Measurements from ENCODE around the gene NEURL1B. TPM values are rescaled to one million over a fixed set of nuclear protein-coding genes. Genes with fewer than 3 reads are reported as not detected.

The NEURL1B gene, protein sequence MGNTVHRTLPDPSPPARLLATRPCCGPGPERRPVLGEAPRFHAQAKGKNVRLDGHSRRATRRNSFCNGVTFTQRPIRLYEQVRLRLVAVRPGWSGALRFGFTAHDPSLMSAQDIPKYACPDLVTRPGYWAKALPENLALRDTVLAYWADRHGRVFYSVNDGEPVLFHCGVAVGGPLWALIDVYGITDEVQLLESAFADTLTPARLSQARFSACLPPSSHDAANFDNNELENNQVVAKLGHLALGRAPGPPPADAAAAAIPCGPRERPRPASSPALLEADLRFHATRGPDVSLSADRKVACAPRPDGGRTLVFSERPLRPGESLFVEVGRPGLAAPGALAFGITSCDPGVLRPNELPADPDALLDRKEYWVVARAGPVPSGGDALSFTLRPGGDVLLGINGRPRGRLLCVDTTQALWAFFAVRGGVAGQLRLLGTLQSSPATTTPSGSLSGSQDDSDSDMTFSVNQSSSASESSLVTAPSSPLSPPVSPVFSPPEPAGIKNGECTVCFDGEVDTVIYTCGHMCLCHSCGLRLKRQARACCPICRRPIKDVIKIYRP
- polyA plus RNA-seq (ENCODE audit: low read depth in 6 of 6) = not detected

DNA sequence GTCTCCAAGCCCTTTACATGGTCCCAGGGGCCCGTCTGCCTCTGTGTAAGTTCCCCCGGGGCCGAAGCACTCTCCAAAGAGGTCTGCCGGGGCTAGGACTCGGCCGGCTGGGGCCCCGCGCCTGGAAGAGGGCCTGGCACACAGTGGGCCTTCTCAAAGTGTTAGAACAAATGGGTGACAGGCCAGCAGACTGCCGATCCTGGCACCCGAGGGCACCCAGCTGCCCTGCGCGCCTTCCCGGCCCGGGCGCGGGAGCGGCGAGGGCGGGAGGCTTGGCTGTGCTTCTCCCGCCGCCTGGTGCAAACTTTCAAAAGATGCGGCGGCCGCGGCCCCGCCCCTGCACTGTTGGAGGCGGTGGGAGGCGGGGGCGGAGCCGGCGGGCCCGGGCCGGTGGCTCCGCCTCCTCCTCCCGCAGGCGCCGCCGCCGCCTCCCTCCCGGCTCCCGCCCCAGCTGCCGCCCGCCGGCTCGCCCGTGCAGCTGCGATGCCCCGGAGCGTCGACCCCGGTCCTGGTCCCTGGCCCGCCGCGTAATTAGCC, at the start of gene NEURL1B:
TSS of gene NEURL1B (plus strand) at position 442 of the 537 bp plus-strand sequence. CDS start 144 bp downstream, outside the sequence.
- DNase-seq = peak; percentile 8
- Mint-ChIP-seq H3K36me3 (no peaks in the 10 kb centered on the region), H3K27me3 (peaks cover 30 to 55% (median 52%) of the 10 kb centered on the region in 3 donors), H3K27ac (no peak within 1 kb of the TSS), H3K4me1 (peaks cover 6 to 10% (median 7%) of the 10 kb centered on the region in 3 donors), H3K9me3 (peaks cover 0 to 4% (median 0%) of the 10 kb centered on the region in 7 donors), H3K4me3 (peak within 1 kb of the TSS; percentile 13 to 85 (median 63))
- peak; percentile 55 to 70 for ATAC-seq (ENCODE audit: low read depth in 2 of 2)

DNA sequence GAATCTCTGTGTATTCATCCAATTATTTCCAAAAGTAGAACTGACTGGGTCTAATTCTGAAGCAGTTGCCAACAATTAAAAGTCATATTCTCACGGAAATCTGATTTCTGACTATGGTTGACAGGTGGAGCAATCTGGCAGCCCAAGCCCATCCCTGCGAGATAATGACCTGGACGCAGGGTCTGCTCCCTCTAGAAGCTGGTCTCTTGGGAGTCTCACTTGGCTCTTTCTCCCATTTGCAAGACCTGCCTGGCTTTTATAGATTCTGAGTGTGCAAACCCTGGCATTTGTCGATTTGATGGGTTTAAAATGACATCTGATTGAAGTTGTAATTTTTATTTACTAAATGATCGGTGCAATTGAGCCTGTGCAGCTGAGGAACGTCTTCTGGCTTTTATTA, 49.4 kb upstream of the NEURL1B start:
- peaks cover 0 to 1% (median under 1%) of the 10 kb centered on the region in 3 donors for H3K4me1 Mint-ChIP-seq
- peaks cover 6 to 23% (median 21%) of the 10 kb centered on the region in 3 donors for H3K27me3 Mint-ChIP-seq
- H3K9me3 Mint-ChIP-seq = peaks cover 0 to 1% (median 0%) of the 10 kb centered on the region in 7 donors
- H3K4me3 Mint-ChIP-seq = no peak overlapping the region
- H3K36me3 Mint-ChIP-seq = no peaks in the 10 kb centered on the region
- DNase-seq (no peak), ATAC-seq (ENCODE audit: low read depth in 2 of 2) (no peak)
- no peak overlapping the region for H3K27ac Mint-ChIP-seq

GRCh38 chr5:172592881-172593280, 48.2 kb upstream of the NEURL1B start:
- Mint-ChIP-seq H3K9me3 (peaks cover 0 to 7% (median 0%) of the 10 kb centered on the region in 7 donors), H3K4me3 (peak overlapping the region in 1 of 8 donors; percentile 18), H3K36me3 (no peaks in the 10 kb centered on the region), H3K4me1 (peaks cover 0 to 5% (median 3%) of the 10 kb centered on the region in 3 donors), H3K27me3 (peaks cover 6 to 18% (median 14%) of the 10 kb centered on the region in 3 donors), H3K27ac (no peak overlapping the region)
- DNase-seq (no peak), ATAC-seq (ENCODE audit: low read depth in 2 of 2) (no peak)

DNA sequence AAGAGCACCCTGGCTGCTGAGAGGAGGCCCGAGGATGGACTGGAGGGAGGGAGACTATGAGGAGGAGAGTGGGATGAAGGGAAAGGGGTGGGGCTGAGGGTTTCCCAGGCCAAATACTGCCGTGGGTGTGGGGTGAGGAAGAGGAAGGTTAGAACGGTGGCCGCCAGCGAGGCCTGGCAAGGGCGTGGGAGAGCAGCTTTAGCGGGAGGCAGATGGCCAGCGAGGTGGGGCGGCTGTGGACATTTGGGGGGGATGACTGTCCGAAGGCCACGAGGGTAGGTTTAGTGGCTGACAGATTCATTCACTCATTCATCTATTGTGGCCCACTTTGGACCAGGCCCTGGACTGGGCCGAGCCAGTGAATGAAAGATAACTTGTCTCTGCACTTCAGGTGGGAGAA, 47.8 kb upstream of the NEURL1B start:
- ATAC-seq (ENCODE audit: low read depth in 2 of 2) (no peak), DNase-seq (no peak)
- peak overlapping the region in 1 of 6 donors; percentile 60 for H3K27ac Mint-ChIP-seq
- peaks cover 0 to 5% (median 3%) of the 10 kb centered on the region in 3 donors for H3K4me1 Mint-ChIP-seq
- H3K4me3 Mint-ChIP-seq = no peak overlapping the region
- no peaks in the 10 kb centered on the region for H3K36me3 Mint-ChIP-seq
- H3K9me3 Mint-ChIP-seq = peaks cover 0 to 7% (median 0%) of the 10 kb centered on the region in 7 donors
- peaks cover 5 to 18% (median 14%) of the 10 kb centered on the region in 3 donors for H3K27me3 Mint-ChIP-seq

GRCh38 chr5:172593721-172594235, 47.3 kb upstream of the NEURL1B start:
- Mint-ChIP-seq H3K4me1 (peaks cover 0 to 5% (median 3%) of the 10 kb centered on the region in 3 donors), H3K27ac (peak overlapping the region in 1 of 6 donors; percentile 60), H3K36me3 (no peaks in the 10 kb centered on the region), H3K9me3 (peaks cover 0 to 7% (median 0%) of the 10 kb centered on the region in 7 donors), H3K4me3 (peak overlapping the region in 1 of 8 donors; percentile 54), H3K27me3 (peaks cover 5 to 18% (median 14%) of the 10 kb centered on the region in 3 donors)
- ATAC-seq (ENCODE audit: low read depth in 2 of 2) = no peak
- DNase-seq = no peak

- DNase-seq (no peak), ATAC-seq (ENCODE audit: low read depth in 2 of 2) (no peak)
- no peak overlapping the region for H3K27ac Mint-ChIP-seq
- peaks cover 0 to 5% (median 3%) of the 10 kb centered on the region in 3 donors for H3K4me1 Mint-ChIP-seq
- H3K36me3 Mint-ChIP-seq = no peaks in the 10 kb centered on the region
- H3K4me3 Mint-ChIP-seq = no peak overlapping the region
- H3K9me3 Mint-ChIP-seq = peaks cover 0 to 7% (median 0%) of the 10 kb centered on the region in 7 donors
- H3K27me3 Mint-ChIP-seq = peaks cover 5 to 18% (median 14%) of the 10 kb centered on the region in 3 donors
Observed at GRCh38 chr5:172594431-172594830, 46.6 kb upstream of the NEURL1B start.

- no peaks in the 10 kb centered on the region for H3K36me3 Mint-ChIP-seq
- DNase-seq (no peak), ATAC-seq (ENCODE audit: low read depth in 2 of 2) (no peak)
- peaks cover 0 to 7% (median 0%) of the 10 kb centered on the region in 7 donors for H3K9me3 Mint-ChIP-seq
- H3K4me3 Mint-ChIP-seq = no peak overlapping the region
- H3K27ac Mint-ChIP-seq = no peak overlapping the region
- H3K4me1 Mint-ChIP-seq = peaks cover 0 to 5% (median 3%) of the 10 kb centered on the region in 3 donors
- H3K27me3 Mint-ChIP-seq = peaks cover 5 to 18% (median 14%) of the 10 kb centered on the region in 3 donors
Observed at GRCh38 chr5:172594867-172595466, 46.1 kb upstream of the NEURL1B start.

DNA sequence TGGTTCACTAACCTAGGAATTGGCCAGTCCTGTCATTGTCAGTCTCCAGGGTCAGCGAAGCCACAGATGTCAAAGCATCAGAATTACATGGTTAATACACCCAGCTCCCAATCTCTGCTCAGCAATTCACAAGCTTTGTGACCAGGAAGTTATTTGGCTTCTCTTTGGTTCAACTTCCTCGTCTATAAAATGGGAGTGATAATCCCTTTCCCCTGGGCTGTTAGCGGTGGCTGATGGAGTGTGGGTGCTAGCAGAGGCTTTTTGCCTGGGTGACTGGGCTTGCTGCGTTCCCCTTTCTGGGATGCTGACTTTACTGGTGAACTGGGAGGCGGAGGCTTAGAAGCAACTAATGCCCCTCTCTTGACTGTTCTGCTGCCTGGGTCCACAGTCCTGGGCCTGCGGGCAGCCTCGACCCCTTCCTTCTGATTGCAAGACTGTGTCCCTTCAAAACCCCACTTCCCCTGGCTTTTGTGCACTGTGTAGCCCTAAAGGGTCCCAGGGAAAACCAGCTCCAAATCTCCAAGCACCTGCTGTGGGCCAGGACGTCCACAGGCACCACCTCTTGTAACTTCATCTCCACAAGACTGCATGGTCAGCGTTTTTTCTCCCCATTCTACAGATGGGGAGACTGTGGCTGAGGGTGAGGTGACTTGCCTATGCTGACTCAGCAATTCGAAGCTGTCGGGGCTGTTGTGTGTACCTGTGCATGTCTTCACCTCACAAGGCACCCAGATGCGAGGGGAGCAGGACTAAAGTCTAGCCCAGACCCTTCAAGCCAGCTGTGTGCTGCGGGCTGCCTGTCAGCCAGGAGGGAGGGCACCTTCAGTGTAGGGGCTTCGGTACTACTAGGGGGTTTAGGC, 45.2 kb upstream of the NEURL1B start:
- Mint-ChIP-seq H3K27ac (peak overlapping the region in 1 of 6 donors; percentile 10), H3K27me3 (peaks cover 5 to 18% (median 14%) of the 10 kb centered on the region in 3 donors), H3K36me3 (no peaks in the 10 kb centered on the region), H3K9me3 (peaks cover 0 to 7% (median 0%) of the 10 kb centered on the region in 7 donors), H3K4me3 (no peak overlapping the region), H3K4me1 (peaks cover 0 to 5% (median 3%) of the 10 kb centered on the region in 3 donors)
- DNase-seq (no peak), ATAC-seq (ENCODE audit: low read depth in 2 of 2) (no peak)

GRCh38 chr5:172596638-172597231, 44.3 kb upstream of the NEURL1B start:
- peaks cover 0 to 7% (median 0%) of the 10 kb centered on the region in 7 donors for H3K9me3 Mint-ChIP-seq
- H3K27me3 Mint-ChIP-seq = peaks cover 5 to 18% (median 14%) of the 10 kb centered on the region in 3 donors
- H3K4me3 Mint-ChIP-seq = peak overlapping the region in 1 of 8 donors; percentile 26
- DNase-seq (no peak), ATAC-seq (ENCODE audit: low read depth in 2 of 2) (no peak)
- peak overlapping the region in 2 of 6 donors; percentile 4 to 70 for H3K27ac Mint-ChIP-seq
- H3K36me3 Mint-ChIP-seq = no peaks in the 10 kb centered on the region
- H3K4me1 Mint-ChIP-seq = peaks cover 0 to 5% (median 3%) of the 10 kb centered on the region in 3 donors

DNA sequence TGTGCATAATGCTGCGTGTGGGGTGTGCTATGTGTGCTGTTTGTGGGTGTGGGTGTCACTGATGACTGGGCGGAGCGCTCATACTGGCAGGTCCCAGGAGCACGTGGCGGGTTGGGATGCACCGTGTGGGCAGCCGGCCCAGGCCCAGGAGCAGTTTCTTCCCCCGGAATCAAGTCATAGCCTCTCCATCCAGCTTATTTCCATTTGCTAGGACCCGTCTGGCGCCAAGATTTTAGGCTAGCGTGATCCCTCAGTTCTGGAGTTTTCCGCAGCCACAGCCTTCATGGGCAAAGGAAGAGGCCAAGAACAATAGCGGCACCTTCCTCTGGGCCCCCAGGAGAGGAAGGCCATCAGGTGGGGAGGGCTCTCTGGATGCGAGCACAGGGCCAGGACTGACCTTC, 43.3 kb upstream of the NEURL1B start:
- Mint-ChIP-seq H3K4me1 (peaks cover 0 to 5% (median 3%) of the 10 kb centered on the region in 3 donors), H3K27me3 (peaks cover 5 to 17% (median 15%) of the 10 kb centered on the region in 3 donors), H3K9me3 (peaks cover 0 to 7% (median 0%) of the 10 kb centered on the region in 7 donors), H3K36me3 (no peaks in the 10 kb centered on the region), H3K4me3 (no peak overlapping the region), H3K27ac (no peak overlapping the region)
- ATAC-seq (ENCODE audit: low read depth in 2 of 2) = no peak
- no peak for DNase-seq

GRCh38 chr5:172598251-172599203, 42.5 kb upstream of the NEURL1B start:
- H3K4me3 Mint-ChIP-seq = no peak overlapping the region
- H3K36me3 Mint-ChIP-seq = no peaks in the 10 kb centered on the region
- H3K9me3 Mint-ChIP-seq = peaks cover 0 to 11% (median 0%) of the 10 kb centered on the region in 7 donors
- H3K4me1 Mint-ChIP-seq = peaks cover 0 to 5% (median 3%) of the 10 kb centered on the region in 3 donors
- peaks cover 5 to 21% (median 15%) of the 10 kb centered on the region in 3 donors for H3K27me3 Mint-ChIP-seq
- H3K27ac Mint-ChIP-seq = no peak overlapping the region
- no peak for ATAC-seq (ENCODE audit: low read depth in 2 of 2)
- DNase-seq = no peak
